ENCODE results near the gene PRKCE.

Gene PRKCE

GRCh38 chr2:45892757-45893156 is 241.3 kb downstream of the PRKCE start:
- DNase-seq (ENCODE audit: low spot score) = no peak
- no peak for TF ChIP-seq CTCF (IDR thresholded peaks at IDR 0.05; ENCODE audit: borderline replicate concordance, control extremely low read depth, extremely low read depth, insufficient read depth, missing control alignments)
- in situ Hi-C loops (cut with MboI; ENCODE audit: low sequenced_read_pairs, unreplicated experiment) = no loop called here

GRCh38 chr2:45894211-45894610 is 242.7 kb downstream of the PRKCE start:
- DNase-seq (ENCODE audit: low spot score) = no peak
- in situ Hi-C loops (cut with MboI; ENCODE audit: low sequenced_read_pairs, unreplicated experiment) = no loop called here
- TF ChIP-seq CTCF (IDR thresholded peaks at IDR 0.05; ENCODE audit: borderline replicate concordance, control extremely low read depth, extremely low read depth, insufficient read depth, missing control alignments) = no peak

GRCh38 chr2:45895241-45895861 is 243.9 kb downstream of the PRKCE start:
- no peak for TF ChIP-seq CTCF (IDR thresholded peaks at IDR 0.05; ENCODE audit: borderline replicate concordance, control extremely low read depth, extremely low read depth, insufficient read depth, missing control alignments)
- no peak for DNase-seq (ENCODE audit: low spot score)
- in situ Hi-C loops (cut with MboI; ENCODE audit: low sequenced_read_pairs, unreplicated experiment) = no loop called here

GRCh38 chr2:45896311-45896710 is 244.8 kb downstream of the PRKCE start:
- no peak for TF ChIP-seq CTCF (IDR thresholded peaks at IDR 0.05; ENCODE audit: borderline replicate concordance, control extremely low read depth, extremely low read depth, insufficient read depth, missing control alignments)
- DNase-seq (ENCODE audit: low spot score) = no peak
- in situ Hi-C loops (cut with MboI; ENCODE audit: low sequenced_read_pairs, unreplicated experiment) = no loop called here

GRCh38 chr2:45897842-45898241 is 246.4 kb downstream of the PRKCE start:
- TF ChIP-seq CTCF (IDR thresholded peaks at IDR 0.05; ENCODE audit: borderline replicate concordance, control extremely low read depth, extremely low read depth, insufficient read depth, missing control alignments) = no peak
- in situ Hi-C loops (cut with MboI; ENCODE audit: low sequenced_read_pairs, unreplicated experiment) = no loop called here
- DNase-seq (ENCODE audit: low spot score) = no peak

GRCh38 chr2:45898819-45899218 is 247.3 kb downstream of the PRKCE start:
- no peak for TF ChIP-seq CTCF (IDR thresholded peaks at IDR 0.05; ENCODE audit: borderline replicate concordance, control extremely low read depth, extremely low read depth, insufficient read depth, missing control alignments)
- DNase-seq (ENCODE audit: low spot score) = no peak
- in situ Hi-C loops (cut with MboI; ENCODE audit: low sequenced_read_pairs, unreplicated experiment) = no loop called here
